ENCODE measurements around the gene PAFAH1B1. TPM values are rescaled to one million over a fixed set of nuclear protein-coding genes. Genes with fewer than 3 reads are reported as not detected.
"Not testable (repeated sequence)": the region's sequence is repeated elsewhere in the genome, so short reads cannot be mapped to it uniquely, and the experiment has no call there.

Gene PAFAH1B1
- total RNA-seq, 1 experiment from 2014 or later, result 114 TPM

- TF ChIP-seq, protein P1, sequence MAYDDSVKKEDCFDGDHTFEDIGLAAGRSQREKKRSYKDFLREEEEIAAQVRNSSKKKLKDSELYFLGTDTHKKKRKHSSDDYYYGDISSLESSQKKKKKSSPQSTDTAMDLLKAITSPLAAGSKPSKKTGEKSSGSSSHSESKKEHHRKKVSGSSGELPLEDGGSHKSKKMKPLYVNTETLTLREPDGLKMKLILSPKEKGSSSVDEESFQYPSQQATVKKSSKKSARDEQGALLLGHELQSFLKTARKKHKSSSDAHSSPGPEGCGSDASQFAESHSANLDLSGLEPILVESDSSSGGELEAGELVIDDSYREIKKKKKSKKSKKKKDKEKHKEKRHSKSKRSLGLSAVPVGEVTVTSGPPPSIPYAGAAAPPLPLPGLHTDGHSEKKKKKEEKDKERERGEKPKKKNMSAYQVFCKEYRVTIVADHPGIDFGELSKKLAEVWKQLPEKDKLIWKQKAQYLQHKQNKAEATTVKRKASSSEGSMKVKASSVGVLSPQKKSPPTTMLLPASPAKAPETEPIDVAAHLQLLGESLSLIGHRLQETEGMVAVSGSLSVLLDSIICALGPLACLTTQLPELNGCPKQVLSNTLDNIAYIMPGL (CRISPR knock-in tag; IDR thresholded peaks at IDR 0.05), result no peak
- TF ChIP-seq FOXP1 (CRISPR knock-in tag; IDR thresholded peaks at IDR 0.05; ENCODE audit: borderline replicate concordance) (no peak), USF2 (CRISPR knock-in tag; IDR thresholded peaks at IDR 0.05) (no peak), ETV6 (CRISPR knock-in tag; IDR thresholded peaks at IDR 0.05) (no peak)
- TF ChIP-seq, protein P2, sequence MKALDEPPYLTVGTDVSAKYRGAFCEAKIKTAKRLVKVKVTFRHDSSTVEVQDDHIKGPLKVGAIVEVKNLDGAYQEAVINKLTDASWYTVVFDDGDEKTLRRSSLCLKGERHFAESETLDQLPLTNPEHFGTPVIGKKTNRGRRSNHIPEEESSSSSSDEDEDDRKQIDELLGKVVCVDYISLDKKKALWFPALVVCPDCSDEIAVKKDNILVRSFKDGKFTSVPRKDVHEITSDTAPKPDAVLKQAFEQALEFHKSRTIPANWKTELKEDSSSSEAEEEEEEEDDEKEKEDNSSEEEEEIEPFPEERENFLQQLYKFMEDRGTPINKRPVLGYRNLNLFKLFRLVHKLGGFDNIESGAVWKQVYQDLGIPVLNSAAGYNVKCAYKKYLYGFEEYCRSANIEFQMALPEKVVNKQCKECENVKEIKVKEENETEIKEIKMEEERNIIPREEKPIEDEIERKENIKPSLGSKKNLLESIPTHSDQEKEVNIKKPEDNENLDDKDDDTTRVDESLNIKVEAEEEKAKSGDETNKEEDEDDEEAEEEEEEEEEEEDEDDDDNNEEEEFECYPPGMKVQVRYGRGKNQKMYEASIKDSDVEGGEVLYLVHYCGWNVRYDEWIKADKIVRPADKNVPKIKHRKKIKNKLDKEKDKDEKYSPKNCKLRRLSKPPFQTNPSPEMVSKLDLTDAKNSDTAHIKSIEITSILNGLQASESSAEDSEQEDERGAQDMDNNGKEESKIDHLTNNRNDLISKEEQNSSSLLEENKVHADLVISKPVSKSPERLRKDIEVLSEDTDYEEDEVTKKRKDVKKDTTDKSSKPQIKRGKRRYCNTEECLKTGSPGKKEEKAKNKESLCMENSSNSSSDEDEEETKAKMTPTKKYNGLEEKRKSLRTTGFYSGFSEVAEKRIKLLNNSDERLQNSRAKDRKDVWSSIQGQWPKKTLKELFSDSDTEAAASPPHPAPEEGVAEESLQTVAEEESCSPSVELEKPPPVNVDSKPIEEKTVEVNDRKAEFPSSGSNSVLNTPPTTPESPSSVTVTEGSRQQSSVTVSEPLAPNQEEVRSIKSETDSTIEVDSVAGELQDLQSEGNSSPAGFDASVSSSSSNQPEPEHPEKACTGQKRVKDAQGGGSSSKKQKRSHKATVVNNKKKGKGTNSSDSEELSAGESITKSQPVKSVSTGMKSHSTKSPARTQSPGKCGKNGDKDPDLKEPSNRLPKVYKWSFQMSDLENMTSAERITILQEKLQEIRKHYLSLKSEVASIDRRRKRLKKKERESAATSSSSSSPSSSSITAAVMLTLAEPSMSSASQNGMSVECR (CRISPR knock-in tag; IDR thresholded peaks at IDR 0.05; ENCODE audit: borderline replicate concordance), result no peak
Measured at GRCh38 chr17:2656283-2656682, 62.8 kb downstream of the PAFAH1B1 start (continued).

- not testable (repeated sequence) for H3K27me3 Mint-ChIP-seq (ENCODE audit: low read depth); H3K36me3 Mint-ChIP-seq; H3K27ac Mint-ChIP-seq; H3K4me3 Mint-ChIP-seq; H3K9me3 Mint-ChIP-seq; H3K4me1 Mint-ChIP-seq; ATAC-seq; DNase-seq (ENCODE audit: low spot score)
- ChIA-PET CTCF (interaction anchor here (0.6 to 0.7 kb wide), 4 partner anchors 138 to 201 kb away, joined by 3 to 4 read pairs (median 3); no protein-coding TSS in a partner anchor), POLR2A (interaction anchor here (0.7 kb wide), 2 partner anchors 91 to 107 kb away, joined by 3 to 9 read pairs; no protein-coding TSS in a partner anchor)
Measured at GRCh38 chr17:2659337-2659736, 65.9 kb downstream of the PAFAH1B1 start.

DNA sequence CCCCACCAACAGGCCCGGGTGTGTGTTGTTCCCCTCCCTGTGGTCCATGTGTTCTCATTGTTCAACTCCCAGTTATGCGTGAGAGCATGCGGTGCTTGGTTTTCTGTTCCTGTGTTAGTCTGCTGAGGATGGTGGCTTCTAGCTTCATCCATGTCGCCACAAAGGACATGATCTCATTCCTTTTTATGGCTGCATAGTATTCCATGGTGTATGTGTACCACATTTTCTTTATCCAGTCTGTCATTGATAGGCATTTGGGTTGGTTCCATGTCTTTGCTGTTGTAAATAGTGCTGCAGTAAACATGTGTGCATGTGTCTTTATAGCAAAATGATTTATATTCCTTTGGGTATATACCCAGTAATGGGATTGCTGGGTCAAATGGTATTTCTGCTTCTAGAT lies 67.0 kb downstream of the PAFAH1B1 start:
- H3K36me3 Mint-ChIP-seq; DNase-seq (ENCODE audit: low spot score); POLR2A ChIA-PET; H3K9me3 Mint-ChIP-seq; H3K27me3 Mint-ChIP-seq (ENCODE audit: low read depth); H3K4me1 Mint-ChIP-seq; CTCF ChIA-PET; ATAC-seq; H3K27ac Mint-ChIP-seq; H3K4me3 Mint-ChIP-seq: not testable (repeated sequence)

- Mint-ChIP-seq H3K27ac (no peak overlapping the region), H3K36me3 (peaks cover 69% of the 10 kb centered on the region), H3K9me3 (peaks cover 5% of the 10 kb centered on the region), H3K4me3 (no peak overlapping the region), H3K4me1 (no peaks in the 10 kb centered on the region), H3K27me3 (ENCODE audit: low read depth) (no peaks in the 10 kb centered on the region)
- no peak for ATAC-seq
- ChIA-PET CTCF (interaction anchor here (0.6 to 0.9 kb wide), 2 partner anchors 256 to 389 kb away, joined by 3 read pairs; no protein-coding TSS in a partner anchor), POLR2A (no interaction called here)
- no peak for DNase-seq (ENCODE audit: low spot score)
- TF ChIP-seq PRDM15 (CRISPR knock-in tag; IDR thresholded peaks at IDR 0.05) (no peak), JUN (CRISPR knock-in tag; IDR thresholded peaks at IDR 0.05) (no peak), ZNF423 (CRISPR knock-in tag; IDR thresholded peaks at IDR 0.05) (no peak), MYBL2 (CRISPR knock-in tag; IDR thresholded peaks at IDR 0.05) (no peak), ZNF317 (CRISPR knock-in tag; IDR thresholded peaks at IDR 0.05; ENCODE audit: borderline replicate concordance, low read depth) (no peak), NFE2L1 (CRISPR knock-in tag; IDR thresholded peaks at IDR 0.05) (no peak), SOX15 (CRISPR knock-in tag; IDR thresholded peaks at IDR 0.05) (no peak), CREB1 (CRISPR knock-in tag; IDR thresholded peaks at IDR 0.05) (no peak), NR2C2 (CRISPR knock-in tag; IDR thresholded peaks at IDR 0.05) (no peak)
- TF ChIP-seq, protein P3, sequence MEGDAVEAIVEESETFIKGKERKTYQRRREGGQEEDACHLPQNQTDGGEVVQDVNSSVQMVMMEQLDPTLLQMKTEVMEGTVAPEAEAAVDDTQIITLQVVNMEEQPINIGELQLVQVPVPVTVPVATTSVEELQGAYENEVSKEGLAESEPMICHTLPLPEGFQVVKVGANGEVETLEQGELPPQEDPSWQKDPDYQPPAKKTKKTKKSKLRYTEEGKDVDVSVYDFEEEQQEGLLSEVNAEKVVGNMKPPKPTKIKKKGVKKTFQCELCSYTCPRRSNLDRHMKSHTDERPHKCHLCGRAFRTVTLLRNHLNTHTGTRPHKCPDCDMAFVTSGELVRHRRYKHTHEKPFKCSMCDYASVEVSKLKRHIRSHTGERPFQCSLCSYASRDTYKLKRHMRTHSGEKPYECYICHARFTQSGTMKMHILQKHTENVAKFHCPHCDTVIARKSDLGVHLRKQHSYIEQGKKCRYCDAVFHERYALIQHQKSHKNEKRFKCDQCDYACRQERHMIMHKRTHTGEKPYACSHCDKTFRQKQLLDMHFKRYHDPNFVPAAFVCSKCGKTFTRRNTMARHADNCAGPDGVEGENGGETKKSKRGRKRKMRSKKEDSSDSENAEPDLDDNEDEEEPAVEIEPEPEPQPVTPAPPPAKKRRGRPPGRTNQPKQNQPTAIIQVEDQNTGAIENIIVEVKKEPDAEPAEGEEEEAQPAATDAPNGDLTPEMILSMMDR (IDR thresholded peaks at IDR 0.05), result no peak
- TF ChIP-seq, protein P4, sequence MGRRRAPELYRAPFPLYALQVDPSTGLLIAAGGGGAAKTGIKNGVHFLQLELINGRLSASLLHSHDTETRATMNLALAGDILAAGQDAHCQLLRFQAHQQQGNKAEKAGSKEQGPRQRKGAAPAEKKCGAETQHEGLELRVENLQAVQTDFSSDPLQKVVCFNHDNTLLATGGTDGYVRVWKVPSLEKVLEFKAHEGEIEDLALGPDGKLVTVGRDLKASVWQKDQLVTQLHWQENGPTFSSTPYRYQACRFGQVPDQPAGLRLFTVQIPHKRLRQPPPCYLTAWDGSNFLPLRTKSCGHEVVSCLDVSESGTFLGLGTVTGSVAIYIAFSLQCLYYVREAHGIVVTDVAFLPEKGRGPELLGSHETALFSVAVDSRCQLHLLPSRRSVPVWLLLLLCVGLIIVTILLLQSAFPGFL (CRISPR knock-in tag; IDR thresholded peaks at IDR 0.05; ENCODE audit: borderline replicate concordance), result no peak
Measured at GRCh38 chr17:2672026-2672425, 78.6 kb downstream of the PAFAH1B1 start.

All from WTC11 (cell line).